Chondrocyte (in vitro differentiated cells): Measurements from ENCODE around the gene GTPBP3. TPM values are rescaled to one million over a fixed set of nuclear protein-coding genes. Genes with fewer than 3 reads are reported as not detected.

Experiments used
- DNase-seq: peaks from one replicate; pipeline ENCODE4 v3.0.0; 2021; ENCODE audit warnings: mixed read lengths, low spot score
- H3K27ac Mint-ChIP-seq: one replicate; pipeline ENCODE4 v1.8.0; 2021; ENCODE audit warnings: mild to moderate bottlenecking, moderate library complexity, mixed read lengths; ENCODE audit not compliant: unreplicated experiment
- H3K27me3 Mint-ChIP-seq: 2 replicates; pipeline ENCODE4 v1.8.0; 2021; ENCODE audit warnings: low read depth, mixed read lengths
- H3K36me3 Mint-ChIP-seq: 2 replicates; pipeline ENCODE4 v1.8.0; 2021; ENCODE audit warnings: low read depth, mixed read lengths
- H3K4me1 Mint-ChIP-seq: 2 replicates; pipeline ENCODE4 v1.8.0; 2021; ENCODE audit warnings: low read depth, mild to moderate bottlenecking, mixed read lengths
- H3K4me3 Mint-ChIP-seq: one replicate; pipeline ENCODE4 v1.8.0; 2021; ENCODE audit warnings: mild to moderate bottlenecking, moderate library complexity, mixed read lengths; ENCODE audit not compliant: unreplicated experiment
- H3K9me3 Mint-ChIP-seq: 2 replicates; pipeline ENCODE4 v1.8.0; 2021; ENCODE audit warnings: low read depth, mixed read lengths
- total RNA-seq: library from RNA; stranded (reverse); gene quantifications from 3 replicates; pipeline ENCODE4 v1.2.1, GENCODE V29; 2021
- TF ChIP-seq, protein P1 (sequence below): fragments of 200-600 bp; sonication (generic); IDR thresholded peaks from 2 replicates; pipeline ENCODE4 v1.5.0; 2021; ENCODE audit warnings: antibody characterized with exemption, mild to moderate bottlenecking, moderate library complexity

GTPBP3 gene
- total RNA-seq, 1 donor from 2014 or later = 20.6 TPM

GRCh38 chr19:17338433-17339078 is 1.2 kb downstream of the GTPBP3 start:
- Mint-ChIP-seq H3K36me3 (no peaks in the 10 kb centered on the region), H3K27ac (no peak overlapping the region)

GRCh38 chr19:17339088-17339741 is 1.9 kb downstream of the GTPBP3 start:
- Mint-ChIP-seq H3K4me3 (peak overlapping the region; percentile 48), H3K9me3 (no peaks in the 10 kb centered on the region), H3K27me3 (no peaks in the 10 kb centered on the region), H3K27ac (no peak overlapping the region), H3K4me1 (peaks cover 22% of the 10 kb centered on the region), H3K36me3 (no peaks in the 10 kb centered on the region)
- DNase-seq = no peak
- TF ChIP-seq, protein P1, sequence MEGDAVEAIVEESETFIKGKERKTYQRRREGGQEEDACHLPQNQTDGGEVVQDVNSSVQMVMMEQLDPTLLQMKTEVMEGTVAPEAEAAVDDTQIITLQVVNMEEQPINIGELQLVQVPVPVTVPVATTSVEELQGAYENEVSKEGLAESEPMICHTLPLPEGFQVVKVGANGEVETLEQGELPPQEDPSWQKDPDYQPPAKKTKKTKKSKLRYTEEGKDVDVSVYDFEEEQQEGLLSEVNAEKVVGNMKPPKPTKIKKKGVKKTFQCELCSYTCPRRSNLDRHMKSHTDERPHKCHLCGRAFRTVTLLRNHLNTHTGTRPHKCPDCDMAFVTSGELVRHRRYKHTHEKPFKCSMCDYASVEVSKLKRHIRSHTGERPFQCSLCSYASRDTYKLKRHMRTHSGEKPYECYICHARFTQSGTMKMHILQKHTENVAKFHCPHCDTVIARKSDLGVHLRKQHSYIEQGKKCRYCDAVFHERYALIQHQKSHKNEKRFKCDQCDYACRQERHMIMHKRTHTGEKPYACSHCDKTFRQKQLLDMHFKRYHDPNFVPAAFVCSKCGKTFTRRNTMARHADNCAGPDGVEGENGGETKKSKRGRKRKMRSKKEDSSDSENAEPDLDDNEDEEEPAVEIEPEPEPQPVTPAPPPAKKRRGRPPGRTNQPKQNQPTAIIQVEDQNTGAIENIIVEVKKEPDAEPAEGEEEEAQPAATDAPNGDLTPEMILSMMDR = no peak

More at GRCh38 chr19:17338433-17339078, 1.2 kb downstream of the GTPBP3 start:
- Mint-ChIP-seq H3K27me3 (no peaks in the 10 kb centered on the region), H3K9me3 (no peaks in the 10 kb centered on the region), H3K4me3 (peak overlapping the region; percentile 97), H3K4me1 (peaks cover 26% of the 10 kb centered on the region)
- TF ChIP-seq, protein P1 = no peak
- no peak for DNase-seq

DNA sequence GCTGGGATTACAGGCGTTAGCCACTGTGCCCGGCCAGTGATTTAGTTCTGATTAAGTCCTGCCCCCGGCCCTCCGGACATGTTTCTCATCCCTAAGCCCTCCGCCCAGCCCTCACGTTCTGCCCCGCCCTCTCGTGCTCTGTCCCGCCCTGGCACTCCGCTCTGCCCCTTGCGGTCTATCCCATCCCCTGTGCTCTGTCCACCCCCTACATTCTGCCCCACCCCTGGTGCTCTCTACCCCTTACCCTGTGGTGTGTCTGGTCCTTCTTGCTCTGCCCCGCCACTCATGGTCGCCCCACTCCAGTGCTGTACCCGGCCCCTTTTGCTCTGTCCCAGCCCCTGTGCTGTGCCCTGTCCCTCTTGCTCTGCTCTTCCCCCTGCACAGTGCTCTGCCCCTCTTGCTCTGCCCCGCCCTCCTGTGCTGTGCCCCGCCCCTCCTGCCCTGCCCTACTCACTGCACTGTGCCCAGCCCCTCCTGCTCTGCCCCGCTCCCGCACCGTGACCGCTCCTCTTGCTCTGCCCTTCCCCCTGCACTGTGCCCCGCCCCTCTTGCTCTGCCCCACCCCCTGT is 3.0 kb downstream of the GTPBP3 start:
- TF ChIP-seq, protein P1 = no peak
- no peak overlapping the region for H3K27ac Mint-ChIP-seq
- peaks cover 15% of the 10 kb centered on the region for H3K4me1 Mint-ChIP-seq
- H3K9me3 Mint-ChIP-seq = no peaks in the 10 kb centered on the region
- H3K27me3 Mint-ChIP-seq = no peaks in the 10 kb centered on the region
- DNase-seq = no peak
- no peak overlapping the region for H3K4me3 Mint-ChIP-seq
- no peaks in the 10 kb centered on the region for H3K36me3 Mint-ChIP-seq

GRCh38 chr19:17340871-17341357 is 3.6 kb downstream of the GTPBP3 start:
- peaks cover 15% of the 10 kb centered on the region for H3K4me1 Mint-ChIP-seq
- no peak overlapping the region for H3K4me3 Mint-ChIP-seq
- no peak for DNase-seq
- H3K9me3 Mint-ChIP-seq = no peaks in the 10 kb centered on the region
- H3K36me3 Mint-ChIP-seq = no peaks in the 10 kb centered on the region
- no peak overlapping the region for H3K27ac Mint-ChIP-seq
- H3K27me3 Mint-ChIP-seq = no peaks in the 10 kb centered on the region
- TF ChIP-seq, protein P1 = no peak

GRCh38 chr19:17341386-17341785 is 4.0 kb downstream of the GTPBP3 start:
- H3K4me1 Mint-ChIP-seq = peaks cover 16% of the 10 kb centered on the region
- no peak overlapping the region for H3K27ac Mint-ChIP-seq
- no peaks in the 10 kb centered on the region for H3K9me3 Mint-ChIP-seq
- no peak for DNase-seq
- TF ChIP-seq, protein P1 = no peak
- H3K36me3 Mint-ChIP-seq = no peaks in the 10 kb centered on the region
- H3K27me3 Mint-ChIP-seq = no peaks in the 10 kb centered on the region
- H3K4me3 Mint-ChIP-seq = no peak overlapping the region
